ENCODE results near the gene PYCR2.
A peak's percentile ranks its signal among the peaks of the same experiment; 100 is the strongest.
"Not testable (repeated sequence)": the region's sequence is repeated elsewhere in the genome, so short reads cannot be mapped to it uniquely, and the experiment has no call there.

PYCR2 gene

DNA sequence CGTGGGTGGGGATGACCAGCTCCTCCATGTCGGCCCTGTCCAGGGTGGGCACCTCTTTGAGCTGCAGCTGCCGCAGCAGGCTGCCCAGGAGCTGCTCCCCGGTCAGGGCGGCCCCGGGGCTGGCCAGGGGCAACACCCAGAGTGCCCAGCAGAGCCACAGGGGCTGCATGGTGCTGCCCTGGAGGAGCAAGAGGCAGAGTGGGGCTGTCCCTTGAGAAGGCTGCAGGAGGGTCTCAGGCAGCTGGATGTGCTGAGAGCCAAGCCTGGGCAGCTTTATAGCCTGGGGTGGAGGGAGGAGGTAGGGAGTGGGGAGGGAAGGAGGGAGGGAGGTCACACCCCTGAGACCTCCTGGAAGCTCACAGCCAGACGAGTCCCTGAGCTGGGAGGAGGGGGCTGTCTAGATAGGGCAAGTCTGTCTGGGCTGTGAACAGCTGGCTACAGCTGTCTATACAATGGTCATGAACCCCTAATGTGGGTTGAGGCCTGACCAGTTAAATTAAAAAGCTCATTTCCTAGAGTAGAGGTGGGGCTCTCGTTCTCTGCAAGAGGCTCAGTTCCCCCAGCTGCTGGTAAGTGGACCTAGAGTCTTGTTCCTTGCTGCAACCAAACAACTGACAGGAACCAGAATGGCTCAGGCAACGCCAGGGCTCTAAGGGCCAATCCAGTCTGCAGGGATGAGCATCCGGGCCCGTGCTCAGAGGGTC, 35.0 kb downstream of the PYCR2 start, which contains the start of gene LEFTY1:
Gene LEFTY1 (minus strand): TSS at position 249 of the 704 bp plus-strand sequence. CDS start 80 bp downstream, at position 169.
- DNase-seq: no peak

GRCh38 chr1:225888289-225888897, 35.7 kb downstream of the PYCR2 start:
- DNase-seq: no peak

- not testable (repeated sequence) for DNase-seq
These were observed 36.3 kb downstream of the PYCR2 start for GRCh38 chr1:225887554-225888288.

- DNase-seq: no peak
These were observed 37.1 kb downstream of the PYCR2 start for GRCh38 chr1:225887030-225887314.

DNA sequence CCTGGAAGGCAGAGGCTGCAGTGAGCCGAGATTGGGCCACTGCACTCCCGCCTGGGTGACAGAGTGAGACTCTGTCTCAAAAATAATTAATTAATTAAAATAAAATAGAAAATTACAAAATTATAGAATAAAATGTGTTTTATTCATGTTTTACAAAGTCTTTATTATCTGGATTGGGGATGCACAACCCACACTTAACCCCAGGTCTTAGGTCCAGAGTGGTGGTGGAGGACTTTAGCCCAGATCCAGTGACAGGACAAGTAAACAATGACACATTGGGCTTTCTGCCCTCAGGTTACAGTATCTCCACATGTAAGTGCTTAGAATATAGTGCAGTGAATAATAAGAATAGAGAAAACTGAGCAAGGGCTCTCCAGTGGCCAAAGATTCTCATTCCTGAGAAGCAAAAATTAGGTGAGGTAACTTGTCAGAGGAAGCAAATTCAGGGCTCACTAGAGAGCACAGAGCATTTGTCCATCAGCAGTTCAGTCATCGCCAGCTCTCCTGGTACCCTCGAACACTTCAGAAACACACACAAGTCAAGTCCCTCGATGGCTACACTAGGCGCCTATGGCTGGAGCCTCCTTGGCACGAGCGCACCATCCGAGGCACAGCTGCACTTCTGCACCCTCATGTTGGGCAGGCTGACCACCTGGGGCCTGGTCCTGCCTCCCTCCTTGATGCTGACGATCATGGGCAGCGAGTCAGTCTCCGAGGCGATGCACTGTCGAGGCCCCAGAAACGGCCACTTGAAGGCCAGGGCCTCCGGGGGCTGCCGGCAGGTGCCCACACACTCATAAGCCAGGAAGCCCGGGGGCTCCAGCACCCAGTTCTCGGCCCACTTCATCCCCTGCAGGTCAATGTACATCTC, 37.7 kb downstream of the PYCR2 start:
- DNase-seq: no peak

DNA sequence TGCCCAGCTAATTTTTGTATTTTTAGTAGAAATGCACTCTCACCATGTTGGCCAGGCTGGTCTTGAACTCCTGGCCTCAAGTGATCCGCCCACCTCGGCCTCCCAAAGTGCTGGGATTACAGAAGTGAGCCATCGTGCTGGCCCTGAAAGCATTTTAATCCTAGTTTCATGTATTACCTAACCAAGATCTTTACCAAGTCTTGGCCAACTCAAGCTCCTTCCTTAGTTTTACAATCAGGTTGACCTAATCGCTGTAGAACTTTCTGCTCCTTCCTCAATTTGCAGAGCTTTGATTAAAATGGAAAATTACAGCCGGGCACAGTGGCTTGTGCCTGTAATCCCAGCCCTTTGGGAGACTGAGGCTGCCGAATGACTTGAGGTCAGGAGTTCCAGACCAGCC, 38.7 kb downstream of the PYCR2 start:
- no peak for DNase-seq

DNA sequence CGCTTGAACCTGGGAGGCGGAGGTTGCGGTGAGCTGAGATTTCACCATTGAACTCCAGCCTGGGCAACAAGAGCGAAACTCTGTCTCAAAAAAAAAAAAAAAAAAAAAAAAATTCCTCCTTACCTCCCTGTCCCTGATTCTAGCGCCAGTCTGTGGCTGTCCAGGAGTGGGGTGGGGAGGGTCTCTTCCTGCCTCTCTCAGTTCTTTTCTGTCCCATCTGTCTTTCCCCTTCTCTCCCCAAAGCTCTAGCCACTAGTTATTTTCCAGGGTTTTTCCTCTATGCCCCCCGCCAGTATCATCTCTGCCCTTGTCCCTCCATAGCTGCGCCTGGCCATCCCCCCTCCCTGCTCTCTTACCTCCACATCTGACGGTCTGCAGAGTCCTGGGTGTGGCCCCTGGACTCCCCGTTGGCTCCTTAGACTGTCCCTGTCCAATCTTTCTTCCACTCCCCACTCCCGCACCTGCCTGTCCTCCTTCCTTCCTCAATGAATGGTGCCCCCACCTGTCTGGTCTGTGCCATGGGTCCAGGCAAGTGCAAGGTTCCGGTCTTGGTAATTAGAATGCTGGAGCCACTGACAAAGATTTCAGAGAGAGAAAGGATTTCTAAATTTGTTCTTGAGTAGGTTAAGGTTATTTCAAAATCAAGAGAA, 40.3 kb downstream of the PYCR2 start:
- no peak for DNase-seq

DNA sequence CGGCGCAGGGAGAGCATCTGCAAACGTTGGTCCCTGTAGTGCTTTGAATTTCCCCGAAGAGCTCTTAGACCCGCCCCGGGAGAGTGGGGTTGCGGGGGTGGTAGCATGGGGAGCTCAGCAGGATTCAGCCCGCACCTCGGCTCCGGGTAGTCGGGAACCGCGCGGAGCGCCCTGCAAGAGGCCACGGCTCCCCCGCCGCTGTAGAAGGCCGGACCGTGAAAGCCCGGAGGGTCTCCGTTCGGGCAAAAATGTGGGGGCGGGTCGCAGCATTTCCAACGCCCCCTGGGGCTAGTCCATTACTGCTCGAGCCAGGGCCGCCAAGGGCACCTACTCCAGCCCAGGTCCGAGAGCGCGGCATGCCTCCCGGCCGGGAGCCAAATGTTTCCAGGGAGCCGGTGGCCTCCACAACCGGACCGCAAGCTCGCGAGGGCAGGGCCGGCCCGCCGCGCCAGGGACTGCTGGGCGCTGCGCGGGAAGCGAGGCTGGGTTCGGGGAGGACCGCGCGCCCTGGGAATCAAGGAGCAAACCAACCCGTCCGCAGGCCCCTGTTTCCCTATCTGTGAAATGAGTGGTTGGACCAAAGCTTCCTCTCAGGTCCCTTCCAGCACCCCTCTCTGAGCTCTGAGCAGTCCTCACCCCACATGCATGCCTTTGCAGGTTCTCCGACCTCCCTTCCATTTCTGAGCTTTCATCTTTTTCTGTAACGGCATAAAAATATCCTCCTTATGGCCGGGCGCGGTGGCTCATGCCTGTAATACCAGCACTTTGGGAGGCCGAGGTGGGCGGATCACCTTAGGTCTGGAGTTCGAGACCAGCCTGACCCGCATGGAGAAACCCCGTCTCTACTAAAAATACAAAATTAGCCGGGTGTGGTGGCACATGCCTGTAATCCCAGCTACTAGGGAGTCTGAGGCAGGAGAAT, 41.1 kb downstream of the PYCR2 start:
- DNase-seq: no peak

DNA sequence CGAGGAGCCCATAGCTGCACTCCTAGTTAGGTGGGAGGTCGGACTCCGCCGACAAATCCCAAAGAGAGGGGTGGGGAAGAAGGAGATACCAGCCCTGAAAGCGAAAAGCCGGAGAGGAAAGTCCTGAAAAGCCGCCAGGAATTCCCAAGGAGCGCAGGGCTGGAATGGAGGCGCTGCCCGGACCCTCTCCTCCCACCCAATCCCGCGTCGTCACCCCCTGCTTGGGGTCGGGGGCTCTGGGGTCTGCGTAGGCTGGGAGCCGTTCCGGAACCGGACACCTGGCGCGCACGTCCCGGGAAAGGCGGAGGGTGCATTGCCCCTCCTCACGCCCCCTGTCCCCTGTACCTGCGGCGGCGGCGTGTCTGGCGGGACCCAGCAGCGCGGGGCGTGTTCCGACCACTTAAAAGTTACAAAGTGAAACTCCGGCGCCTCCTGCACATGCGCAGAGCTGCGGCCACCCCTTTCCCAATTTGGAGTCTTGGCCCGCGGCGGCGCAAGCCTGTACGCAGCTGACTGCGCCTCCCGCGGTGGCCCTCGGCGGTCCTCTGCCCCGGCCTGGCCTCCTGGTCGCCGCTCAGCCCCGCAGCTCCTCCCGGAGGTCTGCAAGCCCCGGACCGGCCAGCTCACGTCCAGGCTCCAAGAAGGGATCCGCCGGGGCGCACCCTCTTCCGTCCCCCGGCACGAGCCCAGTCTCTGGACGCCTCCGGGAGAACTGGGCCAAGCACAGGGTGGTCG, 41.9 kb downstream of the PYCR2 start, which contains the start of gene TMEM63A:
Gene TMEM63A (minus strand): TSS at position 422 of the 735 bp plus-strand sequence. CDS start 4,800 bp downstream, outside the sequence.
- DNase-seq: peak; percentile 91

- DNase-seq: peak; percentile 63
These were observed 42.7 kb downstream of the PYCR2 start for GRCh38 chr1:225881081-225881958.

DNA sequence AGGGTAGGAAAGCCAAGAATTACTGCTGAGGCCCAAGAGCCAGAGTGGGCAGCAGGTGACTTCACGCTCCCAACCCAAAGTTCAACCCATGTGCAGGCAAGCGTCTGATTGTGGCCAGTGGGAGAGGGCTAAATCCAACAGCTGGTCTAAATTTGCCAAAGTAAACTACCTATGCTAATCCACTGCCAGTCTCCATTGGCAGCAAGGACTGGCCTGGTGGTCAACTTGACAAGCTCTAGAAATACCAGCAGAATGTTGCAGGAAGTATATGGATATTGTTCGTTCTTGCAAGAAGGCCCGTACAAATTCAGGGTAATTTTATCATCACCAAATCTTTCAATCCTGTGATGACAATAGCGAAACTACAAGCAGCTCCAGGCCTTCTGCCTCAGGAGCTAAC, 43.4 kb downstream of the PYCR2 start:
- DNase-seq: no peak

GRCh38 chr1:225880222-225880588, 43.8 kb downstream of the PYCR2 start:
- DNase-seq: no peak

DNA sequence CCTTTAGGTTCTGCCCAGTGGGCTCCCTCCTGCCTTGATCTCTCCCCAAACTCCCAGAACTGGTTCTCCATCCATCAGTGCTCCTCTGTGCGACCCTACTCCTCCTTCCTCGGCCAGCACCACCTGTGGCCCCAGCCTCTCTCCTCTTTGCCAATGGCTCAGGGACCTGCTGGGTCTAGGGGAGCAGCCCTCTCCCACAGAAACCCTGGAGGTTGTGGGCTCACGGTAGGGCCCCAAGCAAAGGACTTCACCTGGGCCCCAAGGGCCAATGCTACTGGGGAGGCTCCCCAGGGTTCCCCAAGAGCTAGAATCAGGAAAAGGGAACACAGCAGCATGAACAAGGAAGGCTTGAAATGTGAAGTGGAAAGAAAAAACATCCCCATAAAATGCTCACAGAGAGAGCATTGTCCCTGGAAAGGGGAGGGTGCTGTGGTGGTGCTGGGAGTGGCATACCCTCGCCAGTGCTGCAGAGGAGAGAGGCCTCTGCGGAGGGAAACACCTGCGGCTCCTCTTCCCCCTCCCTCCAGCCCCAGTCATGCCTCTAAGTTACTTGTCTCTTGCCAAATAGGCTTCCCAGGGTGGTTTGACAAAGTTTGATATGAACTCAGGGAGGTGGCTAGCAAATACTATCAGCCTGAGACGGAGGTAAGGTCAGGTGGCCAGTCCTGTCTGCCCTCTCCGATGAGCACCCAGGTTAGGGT, 44.4 kb downstream of the PYCR2 start:
- DNase-seq: peak; percentile 45

DNA sequence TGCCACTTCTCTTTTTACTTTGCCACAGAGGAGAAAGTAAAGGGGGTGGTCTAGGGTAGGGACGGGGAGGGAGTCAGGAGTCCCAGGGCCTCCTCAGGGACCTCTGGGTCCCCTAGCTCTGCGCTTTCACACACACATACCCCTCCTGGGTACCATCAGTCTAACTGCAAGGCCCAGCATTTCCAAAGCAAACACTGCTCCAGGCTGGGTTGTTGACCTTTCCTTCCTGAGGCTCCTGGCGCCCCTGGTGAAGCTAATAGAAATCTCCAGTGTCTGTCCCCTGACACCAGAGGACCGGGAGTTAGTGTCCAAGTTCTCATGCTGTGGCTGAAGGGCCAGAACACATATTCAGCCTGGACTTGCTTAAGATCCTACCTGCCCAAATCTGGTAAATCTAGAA, 45.8 kb downstream of the PYCR2 start:
- DNase-seq: no peak

DNA sequence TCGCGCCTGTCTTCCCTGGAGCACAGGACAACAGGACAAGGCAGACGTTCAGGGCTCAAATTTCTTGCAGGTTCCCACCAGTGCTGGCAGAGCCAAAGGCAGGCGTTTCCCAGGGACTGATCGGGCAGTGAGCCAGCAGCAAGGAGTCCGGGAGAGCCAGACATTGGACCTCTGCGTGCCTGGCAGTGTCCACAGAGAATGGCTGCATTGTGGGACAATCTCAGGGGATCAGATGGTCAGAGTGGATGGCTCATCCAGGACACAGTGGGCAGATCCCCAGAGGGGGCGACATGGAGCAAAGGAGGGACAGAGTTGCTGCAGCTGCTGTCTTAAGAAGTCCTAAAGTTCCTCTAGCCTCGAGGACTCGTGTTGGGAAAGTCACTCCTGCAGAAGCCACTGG, 46.5 kb downstream of the PYCR2 start:
- DNase-seq: no peak

DNA sequence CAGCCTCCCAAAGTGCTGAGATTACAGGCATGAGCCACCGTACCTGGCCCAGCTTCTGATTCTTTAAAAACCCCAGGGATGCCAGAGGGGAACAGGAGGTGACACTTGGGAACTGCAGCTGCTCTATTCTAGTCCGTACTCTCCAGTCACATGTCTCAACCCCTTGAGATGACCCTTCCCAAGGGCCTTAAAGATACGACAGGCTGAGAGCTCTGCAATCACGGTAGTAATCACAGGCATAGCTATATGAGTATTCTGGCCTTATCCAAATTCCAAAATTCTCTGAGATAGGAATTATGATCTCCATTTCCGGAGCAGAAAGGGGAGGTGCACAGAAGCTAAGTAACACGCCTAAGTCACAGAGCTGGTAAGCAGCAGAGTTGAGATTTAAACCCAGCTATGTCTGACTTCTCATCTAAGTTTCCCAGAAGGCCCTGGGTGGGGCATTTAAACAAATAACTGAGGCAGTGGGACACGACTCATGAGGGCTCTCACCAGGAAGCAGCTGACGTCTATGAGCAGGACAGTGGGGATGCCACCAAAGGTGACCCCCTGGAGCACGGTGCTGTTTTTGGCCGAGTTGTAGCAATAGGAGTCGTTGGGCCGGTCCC, 47.0 kb downstream of the PYCR2 start:
- no peak for DNase-seq

DNA sequence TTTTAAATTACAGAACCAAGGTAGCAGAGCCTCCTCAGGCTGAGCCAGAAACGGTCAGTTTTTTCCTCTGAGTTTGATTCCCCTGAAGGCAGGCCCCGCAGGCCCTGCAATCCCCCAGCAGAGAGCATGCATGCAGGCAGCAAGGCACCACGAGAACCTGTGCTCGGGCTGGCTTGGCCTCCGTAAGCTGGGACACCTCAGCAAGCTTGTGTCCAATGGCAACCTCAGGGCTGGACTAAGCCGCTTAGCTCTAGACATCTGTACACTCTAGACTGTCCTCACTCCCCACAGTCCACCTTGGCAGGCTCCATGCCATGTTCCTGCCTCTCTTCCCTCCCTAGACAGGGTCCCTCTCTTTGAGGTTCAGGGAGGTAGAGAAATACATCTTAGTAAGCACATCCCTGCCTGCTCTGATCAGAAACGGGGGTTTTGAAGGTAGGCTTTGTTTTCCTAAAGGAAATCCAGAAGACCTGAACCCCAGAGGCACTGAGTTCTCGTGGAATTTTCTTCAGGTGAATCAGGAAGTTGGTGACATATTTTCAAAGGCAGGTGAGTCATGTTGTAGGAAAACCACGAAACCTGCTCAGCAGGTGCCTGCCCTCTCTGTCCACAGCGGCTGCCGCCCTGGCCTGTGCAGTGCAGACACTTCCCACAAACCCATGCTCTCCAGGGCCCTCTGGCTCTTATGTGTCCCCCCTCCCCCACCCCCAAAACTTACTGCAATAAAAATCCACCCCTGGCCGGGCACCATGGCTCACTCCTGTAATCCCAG, 48.8 kb downstream of the PYCR2 start:
- DNase-seq: no peak

DNA sequence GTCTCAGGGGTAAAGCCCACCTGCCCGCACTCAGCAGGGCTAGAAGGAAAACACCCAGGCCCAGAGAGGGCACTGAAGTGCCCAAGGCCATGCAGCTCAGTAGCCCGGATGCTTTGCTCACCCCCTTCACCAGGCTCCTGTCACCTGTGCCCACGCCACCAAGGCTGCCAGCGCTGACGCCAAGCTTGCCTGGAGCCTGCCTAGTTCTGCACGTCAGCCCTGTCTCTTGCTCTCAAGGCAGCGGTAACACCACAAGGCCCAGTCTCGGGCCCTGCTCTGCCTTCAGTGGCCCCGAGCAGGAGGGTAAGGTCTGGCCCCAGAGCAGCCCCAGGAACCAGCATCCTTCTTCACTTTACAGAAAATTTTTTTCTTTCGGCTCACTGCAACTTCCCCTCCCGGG, 49.6 kb downstream of the PYCR2 start:
- no peak for DNase-seq
